Pericardium fibroblast (primary cell): ENCODE data around the gene SULT1A2. TPM values are rescaled to one million over a fixed set of nuclear protein-coding genes. Genes with fewer than 3 reads are reported as not detected.

Experiments
- total RNA-seq: library from RNA; depleted of rRNA; stranded (reverse); fragments of >200 nt; gene quantifications from 2 replicates; pipeline ENCODE4 v1.2.3, GENCODE V29; 2015

The SULT1A2 gene
- 2.8 TPM in 1 of 2 replicates, not detected in the other for total RNA-seq

DNA sequence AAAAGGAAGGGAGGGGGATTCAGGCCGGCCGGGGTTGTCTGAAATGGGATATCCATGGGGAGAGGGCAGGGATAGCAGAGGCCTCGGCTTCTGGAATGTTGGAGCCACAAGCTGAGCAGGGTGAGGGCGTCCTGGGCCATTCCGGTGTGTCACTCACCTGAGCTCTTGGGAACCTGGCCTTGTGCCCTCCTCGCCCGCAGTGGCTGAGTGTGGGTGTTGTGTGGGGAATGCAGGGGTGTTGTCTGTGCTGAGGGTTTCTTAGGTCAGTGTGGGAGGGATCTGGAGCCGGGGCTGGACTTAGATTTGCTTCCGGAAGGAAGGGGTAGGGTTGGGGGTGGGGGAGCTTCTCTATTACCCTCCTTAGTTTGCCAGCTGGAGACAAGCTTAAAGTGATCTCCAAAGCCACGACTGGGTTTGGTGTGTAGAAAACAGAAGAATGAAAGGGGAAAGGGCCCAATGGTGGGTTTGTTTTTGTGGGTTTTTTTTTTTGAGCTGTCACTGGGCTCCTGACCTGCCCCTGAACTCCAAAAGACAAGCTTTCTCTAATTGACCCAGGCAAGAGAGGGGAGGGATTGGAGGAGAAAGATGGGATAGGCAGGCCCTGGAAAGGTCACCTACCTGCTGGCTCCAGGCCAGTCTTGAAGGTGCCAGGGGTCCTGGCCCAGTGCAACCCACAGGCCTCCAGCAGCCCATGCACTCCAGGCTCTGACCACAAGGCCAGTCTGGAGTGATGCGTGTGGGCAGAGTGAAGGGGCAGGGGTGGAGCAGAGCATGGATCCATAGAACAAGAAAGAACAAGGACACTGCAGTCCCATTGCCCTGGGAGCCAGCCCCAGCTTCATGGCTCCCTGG is at the start of gene SULT1A2:
Gene SULT1A2, minus strand, starts transcription at position 211 of the 852 bp plus-strand sequence. CDS start 1,120 bp downstream, outside the sequence.

DNA sequence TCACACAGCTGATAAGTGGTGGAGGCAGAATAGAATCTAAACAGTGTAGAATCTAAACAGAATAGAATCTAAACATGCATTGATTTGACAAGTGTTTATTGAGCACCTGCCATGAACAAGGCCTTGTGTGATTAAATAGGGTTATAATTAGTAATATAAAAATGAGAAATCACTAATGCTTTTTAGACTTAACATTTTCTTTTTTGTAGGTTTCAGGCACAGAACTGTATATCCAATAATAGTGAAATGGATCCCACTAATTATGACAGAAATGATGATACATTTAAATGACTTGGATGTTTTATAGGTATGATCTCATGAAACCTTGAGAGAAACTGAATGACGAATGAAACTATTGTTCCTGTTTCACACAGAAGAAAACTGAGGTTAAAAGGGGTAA is 40.9 kb upstream of the SULT1A2 start, which contains the start of gene NPIPB8:
Gene NPIPB8, plus strand, starts transcription at position 301 of the 400 bp plus-strand sequence. CDS start 296 bp downstream, outside the sequence.

DNA sequence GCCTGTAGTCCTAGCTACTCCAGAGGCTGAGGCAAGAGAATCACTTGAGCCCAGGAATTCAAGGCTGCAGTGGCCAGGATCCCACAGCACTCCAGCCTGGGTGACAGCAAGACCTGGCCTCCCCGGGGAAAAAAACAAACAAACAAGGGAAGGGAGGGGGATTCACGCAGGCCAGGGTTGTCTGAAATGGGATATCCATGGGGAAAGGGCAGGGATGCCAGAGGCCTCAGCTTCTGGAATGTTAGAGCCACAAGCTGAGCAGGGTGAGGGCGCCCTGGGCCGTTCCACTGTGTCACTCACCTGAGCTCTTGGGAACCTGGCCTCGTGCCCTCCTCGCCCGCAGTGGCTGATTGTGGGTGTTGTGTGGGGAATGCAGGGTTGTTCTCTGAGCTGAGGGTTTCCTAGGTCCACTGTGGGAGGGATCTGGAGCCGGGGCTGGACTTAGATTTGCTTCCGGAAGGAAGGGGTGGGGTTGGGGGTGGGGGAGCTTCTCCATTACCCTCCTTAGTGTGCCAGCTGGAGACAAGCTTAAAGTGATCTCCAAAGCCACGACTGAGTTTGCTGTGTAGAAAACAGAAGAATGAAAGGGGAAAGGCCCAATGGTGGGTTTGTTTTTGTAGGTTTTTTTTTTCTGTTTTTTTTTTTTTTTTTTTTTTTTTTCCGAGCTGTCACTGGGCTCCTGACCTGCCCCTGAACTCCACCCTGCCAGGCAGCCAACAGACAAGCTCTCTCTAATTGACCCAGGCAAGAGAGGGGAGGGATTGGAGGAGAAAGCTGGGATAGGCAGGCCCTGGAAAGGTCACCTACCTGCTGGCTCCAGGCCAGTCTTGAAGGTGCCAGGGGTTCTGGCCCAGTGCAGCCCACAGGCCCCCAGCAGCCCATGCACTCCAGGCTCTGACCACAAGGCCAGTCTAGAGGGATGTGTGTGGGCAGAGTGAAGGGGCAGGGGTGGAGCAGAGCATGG is 13.1 kb upstream of the SULT1A2 start, which contains the start of gene SULT1A1:
Gene SULT1A1, minus strand, starts transcription at position 414 of the 964 bp plus-strand sequence. CDS start 1,189 bp downstream, outside the sequence.

DNA sequence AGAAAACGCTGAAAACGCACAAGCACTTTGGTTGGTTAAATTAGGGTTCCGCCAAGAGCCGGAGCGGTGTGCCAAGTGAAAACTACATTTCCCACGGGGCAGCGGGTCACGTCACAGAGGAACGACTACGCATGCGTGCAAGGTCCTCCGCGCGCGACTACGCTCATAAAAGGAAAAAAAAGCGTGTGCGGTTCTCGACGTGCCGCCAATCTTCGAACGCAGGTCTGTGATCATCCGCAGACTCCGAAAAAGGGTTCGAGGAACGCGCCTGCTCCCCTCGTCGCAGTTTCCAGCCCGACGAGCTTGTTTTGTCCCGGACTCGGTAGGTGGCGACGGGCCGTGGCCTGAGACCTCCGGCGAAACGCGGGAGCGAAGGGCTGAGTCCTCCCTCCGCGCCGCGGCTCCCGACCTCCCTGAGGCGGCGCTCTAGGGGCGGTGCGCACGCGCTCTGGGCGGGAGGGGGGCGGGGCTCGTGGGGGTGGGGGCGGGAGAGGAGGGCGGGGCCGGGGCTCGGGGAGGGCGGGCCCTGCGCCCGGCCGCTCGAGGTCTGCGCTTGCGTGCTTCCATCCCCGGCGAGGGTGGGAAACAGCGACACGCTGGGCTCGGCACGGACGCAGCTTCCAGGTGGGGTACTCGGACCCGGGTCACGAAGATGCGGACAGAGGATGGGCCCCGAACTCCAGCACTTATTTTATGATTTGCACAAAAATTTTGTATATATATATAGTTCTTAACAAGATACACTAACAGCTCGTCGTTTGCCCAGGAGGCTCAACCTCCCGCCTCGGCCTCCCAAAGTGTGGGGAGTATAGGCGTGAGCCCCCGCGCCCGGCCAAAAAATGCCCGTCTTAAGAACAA is 42.8 kb downstream of the SULT1A2 start, which contains the start of gene SGF29:
Gene SGF29, plus strand, starts transcription at position 145 of the 858 bp plus-strand sequence. CDS start 27,150 bp downstream, outside the sequence.

Other genes with a start within 250 kb of the SULT1A2 start
- under 0.01 and 0.09 TPM in 2 replicates for gene NPIPB6, start 233.5 kb downstream of the SULT1A2 start, total RNA-seq
- 58.1 and 103 TPM in 2 replicates for gene EIF3CL, start 193.2 kb downstream of the SULT1A2 start, total RNA-seq
- gene NPIPB7, start 124.7 kb downstream of the SULT1A2 start, total RNA-seq, result not detected in 2 replicates
- gene CLN3, start 105.0 kb downstream of the SULT1A2 start, total RNA-seq, result 14.4 and 22.2 TPM in 2 replicates
- not detected in 2 replicates for gene APOBR, start 102.4 kb downstream of the SULT1A2 start, total RNA-seq
- gene IL27, start 90.2 kb downstream of the SULT1A2 start, total RNA-seq, result not detected in 2 replicates
- 58.2 and 72.5 TPM in 2 replicates for gene NUPR1, start 58.1 kb downstream of the SULT1A2 start, total RNA-seq
- 14.9 and 24.1 TPM in 2 replicates for gene SGF29, start 43.1 kb downstream of the SULT1A2 start, total RNA-seq
- 10.6 and 47.4 TPM in 2 replicates for gene SULT1A1, start 13.0 kb upstream of the SULT1A2 start, total RNA-seq
- gene NPIPB8, start 41.0 kb upstream of the SULT1A2 start, total RNA-seq, result not detected in 2 replicates
- 151 and 166 TPM in 2 replicates for gene EIF3C, start 114.4 kb upstream of the SULT1A2 start, total RNA-seq
- gene NPIPB9, start 154.7 kb upstream of the SULT1A2 start, total RNA-seq, result not detected in 2 replicates
- 48.3 and 79.2 TPM in 2 replicates for gene ATXN2L, start 225.9 kb upstream of the SULT1A2 start, total RNA-seq
- 98.5 and 115 TPM in 2 replicates for gene TUFM, start 249.3 kb upstream of the SULT1A2 start, total RNA-seq